ENCODE results near the gene TSPO. TPM values are rescaled to one million over a fixed set of nuclear protein-coding genes. Genes with fewer than 3 reads are reported as not detected.
"Not testable (repeated sequence)": the region's sequence is repeated elsewhere in the genome, so short reads cannot be mapped to it uniquely, and the experiment has no call there.

Gene TSPO
- total and polyA plus RNA-seq, 2 of the 13 experiments (the other 11 are each of a cell fraction or from before 2014, with no cell fraction given): 0.46 to 1.4 TPM

GRCh38 chr22:43104056-43104625 is 47.2 kb upstream of the TSPO start (continued):
- TF ChIP-seq ARID5B (CRISPR knock-in tag; IDR thresholded peaks at IDR 0.05) (peak; percentile 81), TBX3 (IDR thresholded peaks at IDR 0.05; ENCODE audit: borderline replicate concordance) (peak; percentile 19; the same call in 1 of the 2 replicates), ZNF281 (CRISPR knock-in tag; IDR thresholded peaks at IDR 0.05; ENCODE audit: borderline replicate concordance) (peak; percentile 81), RXRA (CRISPR knock-in tag; IDR thresholded peaks at IDR 0.05) (peak; percentile 65; the same call in 1 of the 2 replicates), DNMT3B (CRISPR knock-in tag; conservative IDR thresholded peaks at IDR 0.05) (peak; percentile 88; the same call in 1 of the 2 replicates), SALL1 (CRISPR knock-in tag; IDR thresholded peaks at IDR 0.05) (peak; percentile 46; the same call in 1 of the 2 replicates), TGIF2 (CRISPR knock-in tag; IDR thresholded peaks at IDR 0.05) (peak; percentile 80), NR2C2 (CRISPR knock-in tag; IDR thresholded peaks at IDR 0.05; ENCODE audit: borderline replicate concordance) (peak; percentile 61; the same call in 1 of the 2 replicates), JUNB (CRISPR knock-in tag; IDR thresholded peaks at IDR 0.05; ENCODE audit: borderline replicate concordance) (peak; percentile 86; the same call in 1 of the 2 replicates), REPIN1 (CRISPR knock-in tag; IDR thresholded peaks at IDR 0.05; ENCODE audit: borderline replicate concordance, low read depth) (0 out of 2 replicates have a peak, but pooled peaks have one; percentile 32), NR2F2 (IDR thresholded peaks at IDR 0.05; ENCODE audit: borderline replicate concordance, low read depth) (0 out of 2 replicates have a peak, but pooled peaks have one; percentile 21), HIC2 (CRISPR knock-in tag; IDR thresholded peaks at IDR 0.05; ENCODE audit: low read depth) (0 out of 2 replicates have a peak, but pooled peaks have one; percentile 15), MEIS2 (CRISPR knock-in tag; IDR thresholded peaks at IDR 0.05) (peak; percentile 80; the same call in 1 of the 2 replicates), FOXP1 (CRISPR knock-in tag; IDR thresholded peaks at IDR 0.05) (peak; percentile 84), NCOA2 (CRISPR knock-in tag; IDR thresholded peaks at IDR 0.05) (peak; percentile 73; the same call in 1 of the 2 replicates)
- TF ChIP-seq, protein P1, sequence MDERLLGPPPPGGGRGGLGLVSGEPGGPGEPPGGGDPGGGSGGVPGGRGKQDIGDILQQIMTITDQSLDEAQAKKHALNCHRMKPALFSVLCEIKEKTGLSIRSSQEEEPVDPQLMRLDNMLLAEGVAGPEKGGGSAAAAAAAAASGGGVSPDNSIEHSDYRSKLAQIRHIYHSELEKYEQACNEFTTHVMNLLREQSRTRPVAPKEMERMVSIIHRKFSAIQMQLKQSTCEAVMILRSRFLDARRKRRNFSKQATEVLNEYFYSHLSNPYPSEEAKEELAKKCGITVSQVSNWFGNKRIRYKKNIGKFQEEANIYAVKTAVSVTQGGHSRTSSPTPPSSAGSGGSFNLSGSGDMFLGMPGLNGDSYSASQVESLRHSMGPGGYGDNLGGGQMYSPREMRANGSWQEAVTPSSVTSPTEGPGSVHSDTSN (CRISPR knock-in tag; IDR thresholded peaks at IDR 0.05): peak; percentile 55; the same call in 1 of the 2 replicates
- TF ChIP-seq, protein P2, sequence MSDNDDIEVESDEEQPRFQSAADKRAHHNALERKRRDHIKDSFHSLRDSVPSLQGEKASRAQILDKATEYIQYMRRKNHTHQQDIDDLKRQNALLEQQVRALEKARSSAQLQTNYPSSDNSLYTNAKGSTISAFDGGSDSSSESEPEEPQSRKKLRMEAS (IDR thresholded peaks at IDR 0.05): peak; percentile 45
- TF ChIP-seq FOXP1 (IDR thresholded peaks at IDR 0.05): not testable (repeated sequence)
- TF ChIP-seq, protein P3, sequence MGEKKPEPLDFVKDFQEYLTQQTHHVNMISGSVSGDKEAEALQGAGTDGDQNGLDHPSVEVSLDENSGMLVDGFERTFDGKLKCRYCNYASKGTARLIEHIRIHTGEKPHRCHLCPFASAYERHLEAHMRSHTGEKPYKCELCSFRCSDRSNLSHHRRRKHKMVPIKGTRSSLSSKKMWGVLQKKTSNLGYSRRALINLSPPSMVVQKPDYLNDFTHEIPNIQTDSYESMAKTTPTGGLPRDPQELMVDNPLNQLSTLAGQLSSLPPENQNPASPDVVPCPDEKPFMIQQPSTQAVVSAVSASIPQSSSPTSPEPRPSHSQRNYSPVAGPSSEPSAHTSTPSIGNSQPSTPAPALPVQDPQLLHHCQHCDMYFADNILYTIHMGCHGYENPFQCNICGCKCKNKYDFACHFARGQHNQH (CRISPR knock-in tag; IDR thresholded peaks at IDR 0.05): 0 out of 2 replicates have a peak, but pooled peaks have one; percentile 19

Measured in HepG2 (cell line).